Epithelial cell of prostate (primary cell): ENCODE measurements around the gene SLC25A51.

Source experiments
- DNase-seq: peaks from one replicate; pipeline ENCODE4 v3.0.0-alpha.2; 2011; ENCODE audit warnings: low read depth, low spot score
- H3K27ac ChIP-seq: fragments of 450-650 bp; 2 replicates; pipeline ENCODE4 v1.5.1; 2017; ENCODE audit warnings: mild to moderate bottlenecking

SLC25A51 gene

GRCh38 chr9:37938121-37938891, 34.4 kb upstream of the SLC25A51 start:
- peak overlapping the region; percentile 60 for H3K27ac ChIP-seq
- no peak for DNase-seq

DNA sequence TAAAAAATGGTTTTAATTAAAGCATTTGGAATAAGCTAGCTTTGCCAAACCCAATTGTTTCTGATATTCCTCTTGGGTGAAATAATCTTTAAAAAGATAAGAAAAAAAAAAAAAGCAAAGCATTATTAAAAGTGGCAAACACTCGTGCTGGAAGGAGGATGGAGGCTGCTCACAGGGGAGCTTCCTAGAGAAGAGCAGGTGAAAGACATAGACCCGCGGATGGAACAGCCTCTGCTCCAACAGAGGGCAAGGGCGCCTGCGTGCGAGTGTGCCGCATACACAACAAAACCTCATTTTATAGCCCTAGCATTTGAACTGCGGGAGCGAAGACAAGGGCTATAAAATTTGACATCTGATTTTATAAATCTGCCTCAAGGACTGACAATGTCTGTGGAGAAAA, 33.4 kb upstream of the SLC25A51 start:
- peak overlapping the region; percentile 60 for H3K27ac ChIP-seq
- no peak for DNase-seq

GRCh38 chr9:37936965-37937364, 33.0 kb upstream of the SLC25A51 start:
- no peak for DNase-seq

DNA sequence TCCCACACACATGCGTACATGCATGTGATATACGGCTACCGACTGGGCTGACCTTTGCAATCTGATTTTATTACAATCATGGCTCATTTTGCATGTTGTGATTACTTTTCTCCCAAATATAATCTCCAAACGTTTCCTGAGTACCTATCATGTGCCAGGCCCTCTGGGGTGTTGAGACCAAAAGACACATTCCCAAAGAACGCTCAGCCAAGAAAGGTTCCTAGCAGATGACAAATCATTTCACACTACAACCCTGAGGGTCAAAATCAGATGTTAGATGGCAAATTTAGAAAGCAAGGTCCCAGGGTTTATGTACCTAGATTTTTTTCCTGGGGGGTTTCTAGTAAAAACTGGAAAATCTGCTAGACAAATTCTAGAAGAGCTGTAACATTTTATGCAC, 32.4 kb upstream of the SLC25A51 start:
- H3K27ac ChIP-seq: no peak overlapping the region
- DNase-seq: no peak

More at GRCh38 chr9:37936965-37937364, 33.0 kb upstream of the SLC25A51 start:
- H3K27ac ChIP-seq: peak overlapping the region; percentile 60

DNA sequence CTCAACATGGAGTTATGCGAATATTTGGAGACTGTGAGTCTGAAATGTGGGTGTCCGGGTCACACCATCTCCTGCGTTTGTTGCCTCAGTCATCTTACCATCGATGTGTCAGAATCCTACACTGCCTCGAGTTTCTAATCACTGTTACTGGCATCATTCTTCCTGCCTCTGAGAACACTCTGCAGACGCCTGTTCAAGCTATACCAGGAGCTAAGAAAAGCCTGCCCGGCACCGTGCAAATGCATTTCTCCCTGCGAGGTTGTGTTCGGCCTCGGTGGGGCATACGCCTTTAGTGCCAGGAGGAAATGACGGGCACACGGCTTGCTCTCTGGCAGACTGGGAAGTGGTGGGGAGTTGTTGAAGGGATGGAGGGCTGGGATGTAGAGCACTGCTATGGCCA, 31.2 kb upstream of the SLC25A51 start:
- H3K27ac ChIP-seq: no peak overlapping the region
- no peak for DNase-seq

- H3K27ac ChIP-seq: no peak overlapping the region
- no peak for DNase-seq
Observed at GRCh38 chr9:37931592-37931991, 27.7 kb upstream of the SLC25A51 start.

DNA sequence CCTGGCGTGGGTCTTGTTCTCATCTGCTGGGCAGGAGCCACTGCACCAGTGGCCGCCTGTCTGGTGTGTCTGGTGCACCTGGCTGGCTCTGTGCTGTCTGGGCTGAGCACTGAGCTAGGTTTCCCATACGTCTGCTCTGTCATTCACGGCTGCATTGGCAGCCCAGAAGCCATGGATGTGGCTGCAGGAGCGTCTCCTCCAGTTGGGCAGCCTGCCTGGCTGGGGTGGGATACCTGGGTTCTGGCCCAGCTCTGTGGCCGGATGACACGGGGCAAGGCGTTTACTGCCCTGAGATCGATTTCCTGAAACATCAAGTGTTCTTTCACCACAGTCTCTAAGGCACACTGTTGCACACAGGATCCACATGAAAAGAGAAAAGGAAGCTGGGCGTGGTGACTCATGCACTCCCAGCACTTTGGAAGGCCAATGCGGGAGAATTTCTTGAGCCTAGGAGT, 25.5 kb upstream of the SLC25A51 start:
- DNase-seq: no peak
- peak overlapping the region; percentile 9 for H3K27ac ChIP-seq

DNA sequence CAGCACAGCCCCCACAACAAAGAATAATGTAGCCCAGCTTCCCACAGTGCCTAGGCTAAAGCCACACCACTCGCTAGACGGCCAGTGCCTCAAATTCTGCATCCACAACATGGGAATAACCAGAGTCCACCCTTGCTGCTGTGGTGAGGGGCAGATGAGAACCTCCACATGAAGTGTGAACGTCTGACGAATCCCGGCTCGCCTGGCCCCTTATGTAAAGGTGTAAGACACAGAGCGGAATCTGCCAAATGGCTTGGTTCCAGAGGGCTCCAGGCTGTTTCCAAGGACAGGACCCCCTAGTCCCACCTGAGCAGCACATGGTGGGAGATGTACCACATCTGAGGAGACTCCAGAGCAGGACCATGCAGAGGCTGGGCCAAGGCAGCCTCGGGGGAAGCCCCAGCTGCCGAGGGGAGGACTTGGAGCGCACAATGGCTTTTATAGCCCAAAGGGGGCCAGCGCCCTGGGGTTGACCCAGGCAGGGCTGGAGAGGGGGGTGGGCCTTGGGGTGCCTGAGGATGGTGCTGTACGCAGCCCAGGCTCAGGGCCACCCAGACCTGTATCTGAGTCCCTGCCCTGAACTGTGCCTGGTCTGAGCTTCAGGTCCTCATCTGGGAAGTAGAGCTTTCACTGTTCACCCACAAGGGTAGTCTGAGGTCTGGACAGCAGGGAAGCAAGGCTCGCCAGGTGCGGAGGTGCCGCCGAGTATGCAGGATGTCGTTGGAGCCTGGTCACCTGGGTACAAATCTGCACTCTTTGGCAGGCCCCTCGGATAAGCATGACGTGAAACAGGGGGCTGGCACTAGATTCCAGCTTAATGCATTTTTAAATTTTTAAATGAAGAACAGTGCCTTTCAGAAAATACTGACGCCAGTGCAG, 24.9 kb upstream of the SLC25A51 start:
- DNase-seq: no peak
- H3K27ac ChIP-seq: peak overlapping the region; percentile 9

GRCh38 chr9:37927601-37928551, 23.9 kb upstream of the SLC25A51 start:
- H3K27ac ChIP-seq: no peak overlapping the region
- DNase-seq: no peak

DNA sequence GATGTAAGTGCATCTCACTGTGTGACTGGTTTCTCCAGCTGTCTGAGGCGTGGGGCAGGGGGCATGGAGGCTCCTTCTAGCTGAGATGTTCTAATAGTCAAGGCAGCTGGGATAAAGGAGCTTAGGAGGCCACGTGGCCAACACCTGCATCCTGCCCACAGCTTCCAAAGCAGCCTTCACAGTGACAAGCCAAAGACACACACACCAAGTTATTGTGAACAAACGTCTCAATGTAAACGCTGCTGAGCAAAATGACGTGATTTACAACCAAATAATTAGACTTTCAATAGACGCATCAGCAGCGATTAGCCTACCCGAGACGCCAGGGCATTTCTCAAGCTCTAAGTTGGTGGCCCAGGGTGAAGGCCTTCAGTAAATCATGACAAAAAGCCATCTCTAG, 23.2 kb upstream of the SLC25A51 start:
- no peak for DNase-seq

DNA sequence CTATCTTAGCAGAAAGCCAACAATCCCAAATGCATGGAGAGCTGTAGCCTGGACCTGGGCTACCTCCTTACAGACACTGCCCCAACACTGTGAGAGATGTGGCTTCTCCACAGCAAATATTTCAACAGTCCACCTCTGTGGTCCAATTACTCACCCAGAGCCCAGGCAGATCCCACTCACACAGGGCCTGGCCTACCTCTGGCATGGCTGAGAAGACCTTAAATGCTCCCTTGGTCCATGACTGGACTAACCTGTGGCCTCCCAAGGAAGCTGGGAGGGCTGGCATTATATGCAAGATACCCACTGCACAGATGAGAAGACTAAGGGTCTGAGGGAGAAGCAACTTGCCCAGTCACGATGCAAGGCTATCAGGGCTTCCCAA, 22.8 kb upstream of the SLC25A51 start:
- no peak for DNase-seq
- H3K27ac ChIP-seq: no peak overlapping the region

More for the DNA sequence above, 23.2 kb upstream of the SLC25A51 start:
- H3K27ac ChIP-seq: no peak overlapping the region

DNA sequence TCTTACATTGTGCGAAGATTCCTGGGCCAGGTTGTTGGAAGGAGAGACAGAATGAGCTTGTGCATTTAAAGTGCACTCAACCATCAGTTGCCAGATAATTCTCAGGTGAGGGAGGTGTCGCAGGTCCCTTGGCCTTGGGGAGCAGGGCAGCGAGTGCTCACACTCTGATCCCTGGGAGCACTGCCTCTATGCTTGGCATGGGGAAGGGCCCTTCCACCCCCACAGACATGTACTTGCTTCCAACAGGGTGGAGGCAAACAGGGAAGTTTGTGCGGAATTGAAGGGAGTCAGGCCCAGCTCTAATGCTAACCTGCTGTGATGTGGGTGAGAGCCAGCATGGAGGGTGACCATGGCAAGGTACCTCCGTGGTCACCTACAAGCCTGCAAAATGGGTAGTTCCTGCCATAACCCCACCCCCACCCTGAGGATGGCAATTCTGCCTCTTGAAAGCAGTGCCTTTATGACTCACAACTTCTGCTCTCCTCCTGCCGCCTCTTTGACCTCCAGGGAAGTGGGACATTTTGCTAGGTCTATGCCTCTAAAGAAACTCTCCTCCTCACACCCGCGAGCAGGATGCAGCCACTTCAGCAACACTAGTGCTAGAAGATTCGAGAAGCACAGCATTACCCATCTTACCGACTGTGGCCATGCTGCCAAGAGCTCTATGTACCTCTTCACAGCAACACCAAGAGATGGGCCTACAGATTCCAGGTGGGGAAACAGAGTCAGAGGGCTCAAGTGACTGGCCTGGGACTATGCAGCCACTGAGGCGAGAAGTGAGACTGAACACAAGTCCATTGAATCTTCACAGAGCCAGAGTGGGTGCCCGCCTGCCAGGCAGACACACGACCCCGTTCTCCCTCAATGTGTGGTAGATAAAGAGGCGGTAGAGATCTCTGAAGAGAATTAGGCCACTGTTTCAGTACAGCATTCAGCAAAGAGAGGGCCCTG, 22.1 kb upstream of the SLC25A51 start:
- H3K27ac ChIP-seq: no peak overlapping the region
- no peak for DNase-seq

DNA sequence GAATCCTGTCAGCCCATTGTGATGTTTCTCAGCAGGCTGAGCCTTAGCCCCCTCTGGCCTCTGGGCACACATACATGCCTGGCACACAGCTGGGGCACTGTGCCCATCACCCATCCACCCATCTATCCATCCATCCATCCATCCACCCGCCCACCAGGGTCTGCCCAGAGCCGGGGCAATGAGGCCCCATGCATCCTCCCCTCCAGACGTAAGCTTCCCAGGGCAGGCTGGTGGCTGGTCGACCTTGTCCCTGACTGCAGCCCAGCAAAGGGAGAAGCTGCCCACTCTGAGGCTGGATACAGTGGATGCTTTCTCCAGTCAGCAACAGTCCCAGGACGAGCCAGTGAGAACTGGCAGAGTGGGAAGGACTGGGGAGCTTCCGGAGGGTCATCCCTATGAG, 21.1 kb upstream of the SLC25A51 start:
- no peak for DNase-seq
- H3K27ac ChIP-seq: no peak overlapping the region

- no peak for DNase-seq
- H3K27ac ChIP-seq: no peak overlapping the region
Observed at GRCh38 chr9:37924538-37924937, 20.6 kb upstream of the SLC25A51 start.

- no peak for DNase-seq
- H3K27ac ChIP-seq: no peak overlapping the region
Observed at GRCh38 chr9:37923796-37924427, 20.0 kb upstream of the SLC25A51 start.

DNA sequence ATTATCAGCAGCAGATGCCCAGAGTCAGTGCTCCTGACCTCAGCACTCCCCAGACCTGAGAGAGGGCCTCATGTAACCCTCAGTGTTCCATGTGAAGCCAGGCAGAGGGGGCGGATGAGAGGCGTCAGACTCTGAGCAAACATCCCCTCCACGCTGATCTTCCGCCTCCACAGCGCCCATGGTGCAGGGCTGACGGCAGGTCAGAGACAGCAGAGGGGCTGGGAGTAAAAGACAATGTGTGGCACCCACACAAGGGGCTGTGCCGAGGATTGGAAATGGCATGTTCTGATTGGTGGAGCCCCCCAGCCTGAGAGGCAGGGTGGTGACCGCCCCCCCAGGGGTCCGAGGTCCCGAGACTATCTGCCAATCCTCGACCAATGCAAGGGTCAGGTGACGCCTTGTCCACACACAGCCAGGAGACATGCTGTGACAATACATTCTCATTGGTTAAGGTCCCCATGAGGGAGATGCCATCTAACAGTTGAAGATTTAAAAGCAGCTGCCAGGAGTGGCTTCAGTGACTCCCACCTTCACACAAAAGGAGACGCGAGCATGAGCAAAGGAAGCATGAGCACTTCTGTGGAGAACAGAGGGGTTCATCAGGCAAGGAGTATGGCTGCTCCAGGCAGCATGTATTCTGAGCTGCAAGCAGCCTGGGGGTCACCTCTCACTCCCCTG, 19.3 kb upstream of the SLC25A51 start:
- H3K27ac ChIP-seq: no peak overlapping the region
- no peak for DNase-seq

DNA sequence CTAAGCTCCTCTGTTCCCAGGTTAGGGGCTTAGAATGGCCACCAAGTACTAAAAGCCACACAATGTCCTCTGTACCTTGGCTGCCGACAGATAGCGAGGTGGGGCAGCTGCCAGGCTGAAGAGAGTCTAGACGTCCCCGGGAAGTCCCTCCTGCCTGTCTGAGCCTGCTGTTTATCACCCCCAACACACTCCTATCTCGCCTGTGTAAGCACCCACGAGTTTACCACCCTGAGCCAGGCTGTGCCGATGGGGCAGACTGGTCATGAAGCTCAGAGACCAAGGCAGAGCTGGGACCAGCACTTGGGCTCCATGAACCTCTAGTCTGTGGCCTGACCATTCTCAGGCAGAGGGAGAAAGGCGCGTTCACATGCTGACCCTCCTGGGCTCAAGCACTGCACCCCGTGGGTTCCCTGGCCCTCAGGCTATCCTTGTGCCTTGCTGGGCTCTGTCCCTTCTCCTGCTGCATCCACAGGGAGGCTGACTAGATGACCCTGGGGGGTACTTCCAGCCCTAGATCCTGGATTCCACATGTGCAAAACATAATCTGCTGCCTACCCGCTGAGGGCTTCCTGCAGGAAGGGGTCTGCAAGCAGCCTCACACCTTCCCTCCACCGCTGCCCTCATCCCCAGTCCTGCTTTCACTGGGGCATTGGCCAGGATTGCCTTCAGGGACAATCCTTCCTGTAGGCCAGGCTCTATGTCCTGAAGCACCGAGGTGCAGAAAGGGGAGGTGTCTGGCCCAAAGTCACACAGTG, 18.6 kb upstream of the SLC25A51 start:
- no peak for DNase-seq
- H3K27ac ChIP-seq: peak overlapping the region; percentile 49
